Activated effector memory CD4-positive, alpha-beta T cell treated with anti-CD3 and anti-CD28 coated beads, Interleukin-2, amount 50 U/mL, for 16 hours (primary cell): ENCODE results near the gene MYB.
"Not testable (repeated sequence)": the region's sequence is repeated elsewhere in the genome, so short reads cannot be mapped to it uniquely, and the experiment has no call there.

Experiments used
- DNase-seq: peaks from one replicate; pipeline ENCODE4 v3.0.0-alpha.2; 2020

MYB gene

DNA sequence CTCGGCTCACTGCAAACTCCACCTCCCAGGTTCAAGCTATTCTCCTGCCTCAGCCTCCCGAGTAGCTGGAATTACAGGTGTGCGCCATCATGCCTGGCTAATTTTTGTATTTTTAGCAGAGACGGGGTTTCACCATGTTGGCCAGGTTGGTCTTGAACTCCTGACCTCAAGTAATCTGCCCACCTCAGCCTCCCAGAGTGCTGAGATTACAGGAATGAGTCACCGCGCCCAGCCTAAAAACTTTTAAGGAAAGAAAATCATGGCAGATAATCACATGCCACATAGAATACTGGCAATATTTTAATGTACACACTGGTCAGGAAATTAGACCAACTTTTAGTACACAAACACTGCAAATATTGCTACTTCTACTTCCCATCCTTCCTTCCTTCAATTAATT is 16.7 kb upstream of the MYB start:
- DNase-seq, result not testable (repeated sequence)

DNA sequence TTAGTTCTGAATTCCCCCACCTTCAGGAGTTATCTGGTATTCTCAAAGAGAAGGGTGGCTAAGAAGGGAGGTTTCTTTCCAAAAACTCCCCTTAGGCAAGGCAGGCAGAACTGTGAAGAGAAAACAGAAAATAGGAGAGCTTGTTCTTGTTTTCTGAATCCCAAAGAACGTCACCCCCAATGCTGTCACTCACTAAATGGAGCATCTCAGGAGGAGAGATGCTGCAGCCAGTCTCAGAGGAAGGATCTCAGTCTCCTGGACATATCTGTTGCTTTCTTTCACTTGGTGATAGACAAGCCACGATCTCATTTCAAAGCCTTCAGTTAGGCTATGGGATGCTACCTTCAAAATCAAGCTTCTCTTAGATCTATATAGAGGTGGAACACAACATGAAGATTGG is 16.1 kb upstream of the MYB start:
- DNase-seq, result no peak

DNA sequence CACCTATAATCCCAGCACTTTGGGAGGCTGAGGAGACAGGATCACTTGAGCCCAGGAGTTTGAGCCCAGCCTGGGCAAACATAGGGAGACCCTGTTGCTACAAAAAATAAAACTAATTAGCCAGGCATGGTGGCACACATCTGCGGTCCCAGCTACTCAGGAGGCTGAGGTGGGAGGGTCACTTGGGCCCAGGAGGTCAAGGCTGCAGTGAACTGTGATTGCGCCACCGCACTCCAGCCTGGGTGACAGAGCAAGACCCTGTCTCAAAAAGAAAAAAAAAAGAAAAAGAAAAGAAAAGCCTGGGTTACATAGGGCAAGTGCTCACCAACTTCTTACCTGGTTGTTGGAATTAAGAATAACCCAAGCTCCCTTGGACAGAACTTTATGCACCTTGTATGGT is 14.6 kb upstream of the MYB start:
- DNase-seq, result no peak

DNA sequence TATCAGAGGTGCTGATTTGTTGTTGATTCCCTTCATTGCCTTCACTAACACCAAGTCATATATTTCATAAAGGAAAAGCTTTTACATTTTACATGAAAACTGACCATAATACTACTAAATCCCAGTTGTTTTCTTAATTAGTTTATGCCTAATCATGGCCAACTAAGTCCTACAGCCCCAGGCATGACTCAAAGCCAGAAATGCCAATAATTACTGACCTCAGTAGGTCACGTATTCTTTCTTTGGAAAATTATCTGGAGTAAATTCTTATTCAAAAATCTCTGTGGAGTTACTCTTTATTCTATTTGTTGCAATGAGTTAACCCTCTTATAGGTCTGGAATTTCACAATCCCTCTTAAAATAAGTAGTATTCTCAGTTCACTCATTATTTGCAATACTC is 13.5 kb upstream of the MYB start:
- DNase-seq, result no peak

DNA sequence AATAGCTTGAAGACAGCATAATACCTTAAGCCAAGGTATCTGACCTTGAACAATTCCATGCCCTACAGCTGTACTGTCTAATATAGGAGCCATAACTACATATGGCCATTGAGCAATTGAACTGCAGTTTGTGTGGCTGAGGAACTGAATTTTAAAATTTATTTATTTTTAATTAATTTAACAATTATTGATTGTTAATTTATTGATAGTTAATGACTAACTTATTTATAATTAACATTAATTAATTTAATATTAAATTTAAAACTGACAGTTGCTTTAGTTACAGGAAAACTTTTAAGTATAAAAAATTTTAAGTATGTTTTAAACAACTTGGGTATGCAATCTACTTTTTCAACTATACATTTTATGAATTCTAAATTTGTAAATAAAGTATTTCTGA is 12.3 kb upstream of the MYB start:
- no peak for DNase-seq

DNA sequence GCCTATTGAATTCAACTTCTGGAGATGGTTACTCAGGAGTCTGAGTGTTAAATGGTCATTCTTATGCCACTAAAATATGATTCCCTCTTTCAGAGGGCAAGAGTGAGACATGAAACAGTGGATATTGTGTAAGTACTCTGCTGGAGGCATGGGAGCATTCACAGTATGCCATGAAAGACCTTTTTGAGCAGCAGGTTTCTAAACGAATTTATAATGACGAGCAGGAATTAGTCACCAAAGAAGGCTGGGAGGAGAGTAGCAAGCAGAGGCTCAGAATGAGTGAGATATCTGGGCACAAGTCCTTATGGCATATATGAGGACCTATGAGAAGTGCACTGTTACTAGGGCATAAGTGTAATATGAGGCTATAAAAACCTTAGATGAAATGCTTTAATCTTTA is 10.9 kb upstream of the MYB start:
- no peak for DNase-seq

DNA sequence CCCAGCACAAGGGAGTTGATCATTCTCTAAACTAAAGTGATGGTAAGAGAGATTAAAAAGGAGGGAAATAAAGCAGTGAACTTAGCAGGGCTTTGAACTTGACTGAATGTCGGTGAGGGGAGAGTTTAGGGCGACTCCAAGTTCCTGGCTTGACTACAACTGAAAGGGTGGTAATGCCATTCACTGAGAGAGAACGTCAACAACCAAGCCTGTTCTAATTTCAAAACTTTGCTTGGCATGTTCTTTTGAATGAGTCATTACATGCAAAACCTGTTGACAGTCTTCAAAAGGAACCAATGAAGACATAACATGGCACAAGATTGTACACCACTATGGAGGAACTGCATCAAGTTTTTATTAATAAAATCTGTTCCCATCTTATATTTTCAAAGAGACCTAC is 10.3 kb upstream of the MYB start:
- DNase-seq, result no peak

DNA sequence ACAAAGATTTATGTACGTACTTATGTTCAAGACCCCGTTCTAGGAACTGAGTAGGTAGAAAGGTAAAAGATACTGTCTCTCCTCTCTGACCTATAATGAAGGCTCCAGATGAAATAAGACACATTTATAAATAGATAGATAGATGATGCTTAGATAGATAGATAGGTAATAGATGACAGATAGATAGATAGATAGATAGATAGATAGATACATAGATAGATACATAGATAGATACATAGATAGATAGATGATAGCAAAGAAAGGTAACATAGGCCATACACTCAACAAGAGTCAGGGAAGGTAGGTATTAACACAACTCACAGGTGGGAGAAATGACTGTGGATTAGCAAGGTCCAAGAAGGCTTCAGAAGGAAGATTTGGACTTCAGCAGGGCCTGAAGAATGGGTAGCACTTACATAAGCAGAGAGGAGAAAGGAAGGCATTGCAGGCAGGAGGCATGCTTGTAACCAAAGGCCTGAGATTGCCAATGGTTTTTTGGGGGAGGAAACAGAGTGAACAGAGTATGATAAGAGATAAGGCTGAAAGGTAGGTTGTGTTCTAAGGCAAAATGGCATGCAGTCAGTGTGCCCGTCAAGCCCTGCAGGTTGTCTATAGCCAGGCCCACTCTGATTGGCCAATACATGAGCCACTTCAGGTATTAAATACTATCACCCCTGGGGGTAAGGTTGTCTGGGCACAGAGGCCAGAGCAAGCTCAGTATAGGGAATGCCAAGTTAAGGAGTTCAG is 7.7 kb upstream of the MYB start:
- no peak for DNase-seq

DNA sequence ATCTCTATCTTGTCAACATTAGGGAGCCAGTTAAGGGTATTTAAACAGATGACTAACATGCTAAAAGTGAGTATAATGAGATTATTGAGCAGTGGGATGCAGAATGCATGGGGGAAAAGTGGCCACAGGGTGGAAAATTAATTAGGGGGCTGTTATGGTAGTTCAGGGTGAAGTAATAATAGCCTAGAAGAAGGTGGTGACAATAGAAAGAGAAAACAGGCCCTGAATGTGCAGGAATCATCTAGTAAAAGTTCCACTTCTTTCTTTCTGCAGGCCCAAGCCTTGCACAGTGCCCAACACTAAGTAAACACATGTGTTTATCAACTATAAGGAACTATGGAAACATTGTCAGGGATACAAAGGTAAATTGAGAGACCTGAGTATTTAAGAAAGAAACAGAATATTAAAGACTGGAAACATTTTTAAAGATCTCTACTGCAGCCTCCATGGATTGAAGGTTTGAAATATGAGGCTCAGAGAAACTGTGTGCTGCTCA is 7.1 kb upstream of the MYB start:
- no peak for DNase-seq

DNA sequence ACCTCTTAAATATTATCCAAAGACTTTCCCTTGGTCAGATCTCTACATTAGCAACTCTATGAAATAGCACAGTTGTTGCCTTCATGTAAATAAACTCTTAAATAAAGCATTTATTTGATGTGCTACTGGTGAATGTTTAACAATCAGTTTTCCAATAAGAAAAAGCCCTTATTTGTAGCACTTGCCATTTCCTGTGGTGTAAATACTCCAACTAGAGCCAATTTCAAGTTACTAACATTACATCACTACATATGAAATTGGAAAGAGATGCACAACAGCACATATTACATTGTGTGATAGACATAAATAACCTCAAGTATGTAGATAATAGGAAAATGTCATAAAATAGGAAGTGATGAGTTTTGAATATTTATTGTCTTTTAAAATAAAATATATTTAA is 5.0 kb upstream of the MYB start:
- no peak for DNase-seq

DNA sequence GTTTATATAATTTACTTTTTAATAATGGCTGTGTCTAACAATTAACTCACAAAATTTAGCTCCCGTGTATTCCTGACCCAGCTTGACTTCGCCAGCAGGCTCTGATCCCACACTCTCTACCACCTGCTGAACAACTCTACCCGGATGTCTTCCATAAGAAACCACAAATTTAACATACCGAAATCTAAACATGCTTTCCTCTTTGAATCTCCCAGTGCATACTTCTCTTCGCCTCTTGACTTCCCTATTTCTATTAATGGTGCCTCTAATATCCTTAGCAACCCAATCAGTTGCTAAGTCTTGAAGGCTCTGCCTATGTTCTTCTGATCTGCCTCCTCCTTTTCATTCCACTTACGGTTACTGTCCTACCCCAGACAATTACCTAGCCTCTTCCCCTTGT is 4.6 kb upstream of the MYB start:
- DNase-seq, result no peak

DNA sequence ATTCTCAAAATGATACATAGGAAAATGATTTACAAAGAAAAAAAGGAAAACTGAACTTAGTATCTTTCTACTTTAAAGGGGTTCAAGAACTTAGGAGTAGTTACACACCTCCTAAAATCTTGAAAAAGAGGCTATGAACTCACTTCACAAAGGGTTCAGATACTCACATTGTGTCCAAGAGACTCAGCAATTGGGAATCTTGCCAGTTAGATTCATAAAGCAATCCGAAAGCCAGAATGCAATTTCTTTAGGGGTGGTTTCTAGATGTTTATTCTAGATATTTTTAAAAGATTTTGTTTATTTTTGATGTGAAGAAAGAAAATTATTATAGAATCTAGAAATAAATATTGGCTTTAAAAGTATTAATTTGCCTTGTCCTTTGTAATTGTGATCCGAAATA is 1.7 kb upstream of the MYB start:
- no peak for DNase-seq

DNA sequence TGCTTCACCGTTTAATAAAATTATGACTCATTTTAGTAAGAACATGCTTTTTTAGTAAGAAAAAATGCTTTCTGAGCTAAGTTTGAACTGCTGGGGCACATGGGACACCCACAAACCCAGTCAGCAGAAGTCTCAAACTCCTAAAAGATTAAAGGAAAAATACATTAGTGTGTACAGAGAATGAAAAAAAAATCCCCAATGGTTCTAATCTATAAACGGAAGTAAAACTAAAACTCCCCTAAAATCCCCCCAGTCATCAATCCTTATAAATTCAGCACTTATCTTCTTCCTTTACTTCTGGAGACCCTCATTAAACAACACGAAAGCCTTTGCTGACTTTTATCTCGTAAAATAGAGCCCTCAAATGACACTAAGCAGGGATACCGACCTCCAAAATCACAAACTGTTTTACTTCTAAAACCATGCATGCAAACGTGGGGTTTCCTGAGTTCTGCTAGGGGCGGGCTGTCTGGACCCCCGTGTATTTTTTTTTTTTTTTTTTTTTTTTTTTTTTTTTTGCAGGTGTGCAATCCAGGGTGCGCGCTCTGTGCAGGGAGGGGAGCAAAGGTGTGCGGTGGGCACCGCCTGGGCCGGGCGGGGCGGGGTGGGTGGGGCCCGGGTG is 1.1 kb upstream of the MYB start:
- DNase-seq, result no peak

DNA sequence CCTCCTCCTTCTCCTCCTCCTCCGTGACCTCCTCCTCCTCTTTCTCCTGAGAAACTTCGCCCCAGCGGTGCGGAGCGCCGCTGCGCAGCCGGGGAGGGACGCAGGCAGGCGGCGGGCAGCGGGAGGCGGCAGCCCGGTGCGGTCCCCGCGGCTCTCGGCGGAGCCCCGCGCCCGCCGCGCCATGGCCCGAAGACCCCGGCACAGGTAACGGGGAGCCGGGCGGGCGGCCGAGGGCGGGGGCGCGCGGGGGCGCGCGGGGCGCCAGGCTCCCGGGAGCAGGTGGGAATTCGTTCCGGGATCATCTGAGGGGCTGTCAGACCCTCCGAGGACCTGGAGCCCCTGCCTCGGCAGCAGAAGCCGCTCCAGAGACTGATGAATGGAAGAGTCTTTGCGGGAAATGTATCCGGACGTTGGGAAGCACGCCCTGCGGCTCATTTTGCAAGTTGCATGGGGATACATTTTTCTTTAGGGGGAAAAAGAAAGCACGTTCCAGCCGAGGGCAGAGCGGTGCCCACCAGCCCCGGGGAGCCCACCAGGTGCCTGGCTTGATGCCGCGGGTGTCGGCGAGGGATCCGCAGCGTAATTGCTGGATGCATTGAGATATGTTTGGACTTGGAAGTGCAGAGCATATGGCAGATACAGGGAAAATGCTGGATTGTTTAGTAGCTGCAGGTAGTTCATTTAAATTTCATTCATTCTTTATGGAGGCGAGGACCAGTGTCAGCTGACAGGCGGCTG is 394 bp downstream of the MYB start:
- peak; percentile 64 for DNase-seq

DNA sequence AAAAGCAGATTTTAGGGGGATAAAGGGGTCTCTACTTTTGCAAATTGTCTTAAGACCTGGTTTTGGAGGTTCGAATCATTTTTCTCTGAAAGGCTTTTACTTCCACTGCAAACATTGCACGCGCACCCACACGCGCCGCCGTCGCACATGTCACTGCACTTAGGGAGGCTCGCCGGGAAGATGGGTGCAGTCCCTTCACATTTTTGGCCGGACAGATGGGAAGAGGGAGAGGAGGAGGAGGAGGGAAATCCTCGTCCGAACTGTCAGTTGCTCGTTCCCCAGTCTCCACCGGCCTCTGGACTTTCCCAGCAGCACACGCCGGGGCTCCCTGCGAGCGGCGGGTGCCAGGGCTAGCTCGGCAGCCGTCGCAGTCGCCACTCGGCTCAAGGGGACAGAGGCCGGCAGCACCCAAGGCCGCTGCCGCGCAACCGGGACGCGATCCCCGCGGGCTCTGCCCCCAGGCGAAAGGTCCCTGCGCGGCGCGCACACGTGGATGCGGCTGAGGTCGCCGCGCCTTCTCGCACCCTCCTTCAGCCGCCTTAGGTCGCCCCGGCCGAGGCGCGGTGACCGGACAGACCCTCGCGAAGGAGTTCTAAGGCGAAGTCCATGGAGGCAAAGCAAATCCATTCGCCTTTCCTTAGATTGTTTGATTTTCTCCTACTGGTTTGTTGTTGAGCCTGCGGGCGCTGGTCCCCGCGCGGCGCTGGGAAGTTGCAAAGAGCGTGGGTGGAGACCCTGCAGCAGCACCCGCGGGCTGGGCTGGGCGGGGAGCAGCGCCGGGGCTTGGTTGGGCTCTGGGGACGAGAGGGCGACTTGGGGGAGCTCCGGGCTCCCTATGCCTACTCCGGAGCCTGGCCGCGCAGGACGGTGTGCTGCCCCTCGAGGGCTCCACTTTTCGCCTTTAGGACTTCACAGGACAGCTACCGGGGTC is 1.2 kb downstream of the MYB start:
- peak; percentile 78 for DNase-seq

DNA sequence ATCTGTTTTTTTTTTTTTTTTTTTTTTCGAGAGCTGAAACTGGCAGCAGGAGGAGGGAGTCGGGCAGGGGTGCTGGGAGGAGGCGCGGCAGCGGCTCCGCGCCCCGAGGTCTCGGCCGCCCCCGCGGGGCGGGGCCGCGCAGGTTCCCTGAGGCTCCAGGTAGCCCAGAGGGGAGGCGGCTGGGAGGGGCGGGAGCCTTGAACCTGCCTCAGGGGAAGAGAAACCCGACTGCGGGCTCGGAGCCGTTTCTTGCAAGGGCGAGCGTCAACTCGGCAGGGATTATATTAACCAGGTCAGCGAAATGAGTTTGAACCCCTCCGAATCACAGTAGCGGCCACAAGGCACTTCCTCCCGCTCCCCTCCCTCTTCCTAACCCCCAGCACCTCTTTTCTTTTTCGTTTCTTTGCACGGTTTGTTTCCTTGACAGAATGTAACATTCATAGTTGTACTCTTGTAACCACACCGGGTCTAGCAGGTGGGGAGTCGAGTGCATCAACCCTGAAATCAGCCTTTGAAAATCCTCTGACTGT is 2.0 kb downstream of the MYB start:
- peak; percentile 89 for DNase-seq

DNA sequence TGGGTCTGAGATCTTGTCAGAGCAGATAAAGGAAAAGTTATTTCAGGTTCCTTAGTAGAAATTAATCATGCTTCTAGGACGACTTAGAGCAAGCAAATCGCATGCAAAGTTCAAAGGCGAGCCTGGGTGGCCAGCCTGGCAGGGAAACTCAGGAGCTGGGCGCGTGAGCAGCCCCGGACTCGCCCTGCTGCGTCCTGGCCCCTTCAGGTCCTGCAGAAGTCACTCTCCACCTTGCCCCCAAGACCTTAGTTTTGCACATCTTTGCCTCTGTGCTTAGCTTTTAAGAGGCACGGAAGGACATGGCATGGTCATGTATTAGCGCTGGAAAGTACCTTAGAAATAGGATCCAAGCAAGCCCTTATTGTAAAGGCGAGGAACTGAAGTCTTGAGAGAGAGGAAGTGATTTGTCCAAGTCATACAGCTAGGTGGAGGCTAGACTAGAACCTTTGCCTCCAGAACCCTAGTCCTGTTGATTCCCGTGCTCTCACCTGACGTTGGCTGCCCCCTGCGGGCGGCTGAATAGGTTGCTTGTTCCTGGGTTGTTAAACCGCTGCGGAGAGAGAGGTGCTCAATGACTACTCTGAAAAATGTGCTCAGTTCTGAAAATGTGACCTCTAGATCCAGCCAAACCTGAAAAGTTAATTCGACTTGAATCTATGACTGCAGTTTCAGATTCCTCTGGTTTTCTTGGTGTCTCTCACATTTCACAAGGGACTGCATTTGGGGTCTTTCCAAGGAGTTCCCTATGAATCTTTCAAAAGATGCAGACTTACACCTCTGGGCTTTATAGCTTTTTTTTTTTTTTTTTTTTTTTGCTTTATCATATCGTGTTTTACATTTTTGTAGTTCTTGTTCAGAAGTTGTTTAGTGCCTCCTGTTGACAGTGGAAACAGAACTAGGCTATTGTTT is 2.7 kb downstream of the MYB start:
- DNase-seq, result peak; percentile 91

DNA sequence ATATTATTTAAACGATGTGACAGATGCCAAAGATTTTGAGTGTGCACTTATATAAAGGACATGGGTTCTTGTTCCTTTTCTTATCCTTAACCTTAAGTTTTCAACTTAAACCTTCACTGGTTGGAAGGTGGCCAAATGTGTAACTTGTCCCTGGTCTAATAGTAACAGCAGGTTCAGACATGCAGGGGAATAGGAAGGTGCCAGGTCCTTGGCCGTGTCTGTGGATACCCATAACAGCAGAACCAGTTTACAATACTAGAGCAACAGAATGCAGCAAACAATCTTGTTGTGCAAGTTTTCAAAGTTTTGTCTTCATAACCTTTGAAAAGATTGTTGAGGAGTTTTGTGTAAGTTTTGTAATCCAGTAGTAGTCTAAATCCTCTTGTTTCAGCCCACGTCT is 4.4 kb downstream of the MYB start:
- DNase-seq, result no peak

DNA sequence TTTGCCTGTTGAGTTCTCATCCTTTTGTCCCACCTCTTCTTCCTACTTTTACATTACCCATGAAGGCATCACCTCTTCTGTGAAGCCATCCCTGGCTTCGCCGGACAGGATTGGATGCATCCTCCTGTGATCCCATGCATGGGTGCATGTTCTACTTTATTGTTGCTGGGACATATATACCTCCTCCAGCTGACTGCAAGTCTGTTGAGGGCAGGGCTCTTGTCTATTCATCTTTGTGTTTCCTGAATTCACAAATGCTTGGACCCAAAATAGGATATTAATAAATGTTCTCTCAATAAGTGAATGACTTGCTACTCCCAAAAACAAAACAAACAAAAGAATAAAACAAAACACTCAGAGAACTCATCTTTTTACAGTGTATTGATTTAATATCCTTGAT is 5.1 kb downstream of the MYB start:
- no peak for DNase-seq

DNA sequence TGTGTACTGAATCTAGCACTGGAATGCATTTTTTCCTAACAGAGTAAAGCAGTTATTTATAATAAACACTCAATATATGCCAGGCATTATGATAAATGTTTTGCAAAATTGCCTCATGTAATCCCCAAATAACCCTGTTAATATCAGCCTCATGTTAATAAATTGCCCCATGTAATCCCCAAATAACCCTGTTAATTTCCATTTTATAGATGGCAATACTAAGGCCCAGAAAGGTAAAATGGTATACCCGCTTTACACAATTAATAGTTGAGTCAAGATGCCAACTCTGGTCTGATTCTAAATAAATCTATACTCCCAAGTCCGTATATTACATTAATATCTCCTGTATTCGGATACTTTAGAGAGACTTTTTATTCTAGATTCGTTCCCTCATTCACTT is 6.3 kb downstream of the MYB start:
- DNase-seq, result no peak

DNA sequence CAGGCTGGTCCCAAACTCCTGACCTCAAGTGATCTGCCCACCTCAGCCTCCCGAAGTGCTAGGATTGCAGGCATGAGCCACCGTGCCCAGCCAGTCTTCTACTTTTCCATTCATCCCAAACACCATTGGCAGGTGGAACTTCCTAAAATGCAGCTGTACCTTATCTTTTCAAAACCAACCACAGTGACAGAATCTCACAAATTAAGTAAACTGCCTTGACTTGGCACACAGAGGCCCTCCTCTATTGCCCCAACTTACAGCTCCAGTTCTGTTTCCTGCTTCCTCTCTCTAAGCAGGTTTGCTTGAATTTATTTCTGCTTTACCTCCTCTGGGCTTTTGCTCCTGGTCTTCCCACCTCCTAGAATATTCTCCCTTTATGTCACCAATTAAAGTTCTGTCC is 7.6 kb downstream of the MYB start:
- no peak for DNase-seq

DNA sequence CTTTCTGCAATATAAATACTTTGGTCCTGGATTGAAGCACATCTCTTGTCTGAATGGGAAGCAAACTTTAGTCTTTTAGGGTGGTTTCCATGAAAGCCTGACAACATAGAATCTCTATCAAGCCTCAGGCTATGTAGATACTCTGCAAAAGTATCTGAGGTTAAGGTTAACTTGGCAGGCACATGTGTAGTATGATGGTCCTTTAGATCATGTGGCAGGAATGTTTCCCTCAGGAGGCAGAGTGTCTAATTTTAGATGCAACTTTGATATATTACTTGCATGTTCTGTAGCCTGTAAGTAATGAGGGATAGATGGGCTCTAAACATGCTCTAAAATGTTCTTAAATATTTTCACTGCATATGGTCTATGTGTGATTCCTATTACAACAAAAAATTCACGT is 8.2 kb downstream of the MYB start:
- DNase-seq, result no peak
